Ishikawa (cell line): ENCODE results near the gene B4GALNT1.

Source experiments
- CEBPB ChIP-seq: IDR thresholded peaks from 2 replicates; pipeline ENCODE4 v1.6.1; 2012
- CREB1 ChIP-seq: IDR thresholded peaks from 2 replicates; pipeline ENCODE4 v1.6.1; 2012; ENCODE audit warnings: low read depth
- EGR1 ChIP-seq: IDR thresholded peaks from 2 replicates; pipeline ENCODE4 v1.6.1; 2012
- EP300 ChIP-seq: IDR thresholded peaks from 2 replicates; pipeline ENCODE4 v1.6.1; 2012; ENCODE audit warnings: borderline replicate concordance
- FOXM1 ChIP-seq: IDR thresholded peaks from 2 replicates; pipeline ENCODE4 v1.6.1; 2012; ENCODE audit warnings: low read depth, borderline replicate concordance
- NFIC ChIP-seq: IDR thresholded peaks from 2 replicates; pipeline ENCODE4 v1.6.1; 2012
- RAD21 ChIP-seq: IDR thresholded peaks from 2 replicates; pipeline ENCODE4 v1.6.1; 2012; ENCODE audit warnings: low read depth
- TCF12 ChIP-seq: IDR thresholded peaks from 2 replicates; pipeline ENCODE4 v1.6.1; 2012; ENCODE audit warnings: low read depth
- TEAD4 ChIP-seq: IDR thresholded peaks from 2 replicates; pipeline ENCODE4 v1.6.1; 2012
- YY1 ChIP-seq: IDR thresholded peaks from 2 replicates; pipeline ENCODE4 v1.6.1; 2012; ENCODE audit warnings: low read depth
- ZBTB7A ChIP-seq: IDR thresholded peaks from 2 replicates; pipeline ENCODE4 v1.6.1; 2012; ENCODE audit warnings: low read depth
- TF ChIP-seq, protein P1 (sequence below): IDR thresholded peaks from 2 replicates; pipeline ENCODE4 v1.6.1; 2012
- TF ChIP-seq, protein P2 (sequence below): IDR thresholded peaks from 2 replicates; pipeline ENCODE4 v1.6.1; 2012; ENCODE audit warnings: low read depth, mild to moderate bottlenecking
- TF ChIP-seq, protein P3 (sequence below): IDR thresholded peaks from 2 replicates; pipeline ENCODE4 v1.6.1; 2012

The B4GALNT1 gene

DNA sequence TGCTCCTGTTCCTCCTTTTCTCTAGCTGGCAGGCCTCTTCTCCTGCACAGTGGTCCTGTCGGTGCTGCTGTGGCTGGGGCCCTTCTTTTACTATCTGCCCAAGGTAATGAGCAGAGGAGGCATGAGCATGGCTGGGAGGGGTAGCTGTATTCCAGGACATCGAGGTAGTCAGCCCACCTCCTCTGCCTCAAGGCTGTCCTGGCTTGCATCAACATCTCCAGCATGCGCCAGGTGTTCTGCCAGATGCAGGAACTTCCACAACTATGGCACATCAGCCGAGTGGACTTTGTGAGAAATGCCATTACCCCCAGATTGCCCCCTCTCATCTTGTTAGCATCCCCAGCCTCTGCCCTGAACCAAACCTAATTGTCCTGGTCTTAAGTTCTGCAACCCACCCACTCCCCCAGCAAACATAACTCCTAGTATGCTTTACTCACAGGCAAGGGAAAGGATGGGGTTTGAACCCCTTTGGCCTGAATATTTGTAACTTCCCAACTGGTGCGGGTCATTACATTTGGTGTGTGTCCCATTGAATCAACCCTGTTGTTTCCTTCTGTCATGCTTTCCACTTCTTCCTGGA, 9.1 kb downstream of the B4GALNT1 start:
- TF ChIP-seq EGR1 (no peak), NFIC (no peak), FOXM1 (no peak), CREB1 (no peak), ZBTB7A (no peak), TCF12 (no peak), RAD21 (no peak)
- TF ChIP-seq, protein P1, sequence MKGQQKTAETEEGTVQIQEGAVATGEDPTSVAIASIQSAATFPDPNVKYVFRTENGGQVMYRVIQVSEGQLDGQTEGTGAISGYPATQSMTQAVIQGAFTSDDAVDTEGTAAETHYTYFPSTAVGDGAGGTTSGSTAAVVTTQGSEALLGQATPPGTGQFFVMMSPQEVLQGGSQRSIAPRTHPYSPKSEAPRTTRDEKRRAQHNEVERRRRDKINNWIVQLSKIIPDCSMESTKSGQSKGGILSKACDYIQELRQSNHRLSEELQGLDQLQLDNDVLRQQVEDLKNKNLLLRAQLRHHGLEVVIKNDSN, result no peak
- TF ChIP-seq, protein P2, sequence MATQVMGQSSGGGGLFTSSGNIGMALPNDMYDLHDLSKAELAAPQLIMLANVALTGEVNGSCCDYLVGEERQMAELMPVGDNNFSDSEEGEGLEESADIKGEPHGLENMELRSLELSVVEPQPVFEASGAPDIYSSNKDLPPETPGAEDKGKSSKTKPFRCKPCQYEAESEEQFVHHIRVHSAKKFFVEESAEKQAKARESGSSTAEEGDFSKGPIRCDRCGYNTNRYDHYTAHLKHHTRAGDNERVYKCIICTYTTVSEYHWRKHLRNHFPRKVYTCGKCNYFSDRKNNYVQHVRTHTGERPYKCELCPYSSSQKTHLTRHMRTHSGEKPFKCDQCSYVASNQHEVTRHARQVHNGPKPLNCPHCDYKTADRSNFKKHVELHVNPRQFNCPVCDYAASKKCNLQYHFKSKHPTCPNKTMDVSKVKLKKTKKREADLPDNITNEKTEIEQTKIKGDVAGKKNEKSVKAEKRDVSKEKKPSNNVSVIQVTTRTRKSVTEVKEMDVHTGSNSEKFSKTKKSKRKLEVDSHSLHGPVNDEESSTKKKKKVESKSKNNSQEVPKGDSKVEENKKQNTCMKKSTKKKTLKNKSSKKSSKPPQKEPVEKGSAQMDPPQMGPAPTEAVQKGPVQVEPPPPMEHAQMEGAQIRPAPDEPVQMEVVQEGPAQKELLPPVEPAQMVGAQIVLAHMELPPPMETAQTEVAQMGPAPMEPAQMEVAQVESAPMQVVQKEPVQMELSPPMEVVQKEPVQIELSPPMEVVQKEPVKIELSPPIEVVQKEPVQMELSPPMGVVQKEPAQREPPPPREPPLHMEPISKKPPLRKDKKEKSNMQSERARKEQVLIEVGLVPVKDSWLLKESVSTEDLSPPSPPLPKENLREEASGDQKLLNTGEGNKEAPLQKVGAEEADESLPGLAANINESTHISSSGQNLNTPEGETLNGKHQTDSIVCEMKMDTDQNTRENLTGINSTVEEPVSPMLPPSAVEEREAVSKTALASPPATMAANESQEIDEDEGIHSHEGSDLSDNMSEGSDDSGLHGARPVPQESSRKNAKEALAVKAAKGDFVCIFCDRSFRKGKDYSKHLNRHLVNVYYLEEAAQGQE, result no peak
- TF ChIP-seq, protein P3, sequence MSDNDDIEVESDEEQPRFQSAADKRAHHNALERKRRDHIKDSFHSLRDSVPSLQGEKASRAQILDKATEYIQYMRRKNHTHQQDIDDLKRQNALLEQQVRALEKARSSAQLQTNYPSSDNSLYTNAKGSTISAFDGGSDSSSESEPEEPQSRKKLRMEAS, result no peak

DNA sequence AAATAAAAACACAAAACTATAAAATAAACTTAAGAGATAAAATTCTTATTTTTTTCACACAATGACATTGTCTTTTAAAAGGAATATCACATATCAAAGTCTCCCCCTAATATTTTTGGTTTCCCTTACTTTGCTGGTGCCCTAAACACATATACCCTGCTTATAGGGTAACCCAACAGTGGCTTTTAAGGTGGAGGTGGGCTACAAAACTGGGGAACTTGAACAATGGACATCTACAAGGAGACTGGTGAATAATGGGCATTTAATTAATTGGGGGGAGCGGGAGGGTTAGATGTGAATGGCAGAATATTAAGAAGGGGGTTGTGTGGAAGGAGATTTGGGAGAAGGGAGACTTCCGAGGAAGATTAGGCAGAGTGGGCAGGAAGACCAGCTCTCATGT, 9.6 kb downstream of the B4GALNT1 start:
- no peak for TF ChIP-seq CREB1
- TF ChIP-seq NFIC, result no peak
- no peak for TF ChIP-seq CEBPB
- no peak for TF ChIP-seq EGR1
- TF ChIP-seq TCF12, result no peak
- TF ChIP-seq, protein P1, result no peak
- no peak for TF ChIP-seq YY1
- no peak for TF ChIP-seq RAD21
- TF ChIP-seq EP300, result no peak
- TF ChIP-seq, protein P2, result no peak
- no peak for TF ChIP-seq ZBTB7A
- TF ChIP-seq, protein P3, result no peak

DNA sequence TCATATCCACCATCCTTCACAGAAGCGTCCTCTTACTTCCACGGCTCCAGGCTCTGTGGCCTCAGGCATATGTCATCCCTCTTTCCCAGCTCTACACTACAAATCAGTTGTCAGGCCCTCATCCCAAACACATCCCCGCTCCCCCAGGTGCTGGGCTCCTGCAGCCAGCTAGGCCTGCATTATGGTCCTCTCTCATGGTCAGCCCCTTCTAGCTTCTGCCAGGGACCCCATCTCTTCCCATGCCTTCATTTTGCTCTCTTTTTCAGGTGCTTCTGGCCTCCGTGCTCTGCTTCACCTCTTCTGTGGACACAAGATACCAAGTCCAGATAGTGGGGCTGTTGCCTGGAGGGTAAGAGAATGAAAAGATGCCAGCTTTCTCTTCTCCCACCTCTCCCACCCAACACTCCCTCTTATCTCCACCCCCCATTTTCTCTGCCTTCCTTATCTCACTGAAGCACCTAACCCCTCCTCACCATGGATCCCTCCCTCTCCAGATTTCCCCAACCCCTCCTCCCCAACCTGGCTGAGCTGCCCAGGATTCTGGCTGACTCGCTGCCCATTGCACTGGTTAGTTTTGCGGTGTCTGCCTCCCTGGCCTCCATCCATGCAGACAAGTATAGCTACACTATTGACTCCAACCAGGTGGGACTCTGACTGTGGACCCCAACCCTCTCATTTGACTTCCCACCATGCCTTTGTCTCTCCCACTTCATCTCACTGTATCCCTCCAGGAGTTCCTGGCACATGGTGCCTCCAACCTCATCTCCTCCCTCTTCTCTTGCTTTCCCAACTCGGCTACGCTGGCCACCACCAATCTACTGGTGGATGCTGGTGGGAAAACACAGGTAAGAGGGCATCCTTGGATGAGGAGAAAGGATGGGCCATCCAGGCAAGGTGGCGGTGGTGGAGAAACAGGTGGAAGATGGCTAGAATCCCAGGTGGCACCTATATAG, 10.4 kb downstream of the B4GALNT1 start:
- TF ChIP-seq CREB1 (no peak), ZBTB7A (no peak)
- TF ChIP-seq, protein P3, result no peak
- TF ChIP-seq, protein P2, result no peak

DNA sequence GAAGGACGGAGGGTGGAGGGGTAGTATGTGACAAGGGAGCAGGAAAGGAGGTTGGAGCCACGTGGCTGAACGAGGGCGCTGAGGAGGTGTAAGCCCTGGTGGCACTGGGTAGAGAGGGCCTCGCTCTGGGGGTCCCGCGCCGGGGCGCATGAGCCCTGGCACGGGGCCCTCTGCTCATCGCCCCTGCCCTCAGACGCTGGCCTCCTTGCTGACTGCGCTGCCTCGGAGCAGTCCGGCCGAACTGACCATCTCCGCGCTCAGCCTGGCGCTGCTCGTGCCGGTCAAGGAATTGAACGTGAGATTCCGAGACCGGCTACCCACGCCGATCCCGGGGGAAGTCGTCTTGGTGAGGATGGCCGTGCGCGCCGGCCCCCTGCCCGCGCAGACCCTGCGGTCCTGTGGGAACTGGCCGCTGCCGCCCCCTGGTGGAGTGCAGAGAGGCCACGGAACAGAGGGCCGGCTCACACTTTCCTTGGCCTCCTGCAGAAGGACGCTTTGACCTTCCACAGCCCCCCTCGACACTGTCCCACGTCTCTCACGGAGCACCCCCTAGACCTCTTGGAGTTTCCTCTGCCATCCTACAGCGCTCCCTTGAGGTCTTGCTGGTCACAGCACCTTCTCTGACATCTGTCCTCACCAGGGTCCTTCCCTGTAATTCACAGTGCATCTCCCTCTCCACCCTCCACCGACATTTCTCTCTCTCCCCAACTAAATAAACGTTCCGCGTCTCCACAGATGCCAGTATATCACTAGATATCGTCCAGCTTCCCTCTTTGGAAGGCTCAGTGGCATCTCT, 11.3 kb downstream of the B4GALNT1 start:
- no peak for TF ChIP-seq TCF12
- TF ChIP-seq ZBTB7A, result peak; percentile 97
- no peak for TF ChIP-seq TEAD4
- no peak for TF ChIP-seq CREB1
- TF ChIP-seq, protein P2, result 0 out of 2 replicates have a peak, but pooled peaks have one; percentile 4
- TF ChIP-seq YY1, result no peak
- peak; percentile 84 for TF ChIP-seq RAD21
- no peak for TF ChIP-seq CEBPB
- TF ChIP-seq, protein P1, result no peak
